ENCODE measurements around the gene PTBP3. TPM values are rescaled to one million over a fixed set of nuclear protein-coding genes. Genes with fewer than 3 reads are reported as not detected.

PTBP3 gene
- total and polyA plus RNA-seq, 2 of the 13 experiments (the other 11 are each of a cell fraction or from before 2014, with no cell fraction given), result 52.8 to 61.1 TPM

- intact Hi-C loops (cut with micrococcal nuclease; ENCODE audit: unreplicated experiment), result loop anchor here (10.0 kb wide), 1 partner anchor 55 kb away; the partner anchor contains the start of gene PTBP3
Observed at GRCh38 chr9:112279501-112279900, 53.9 kb downstream of the PTBP3 start.

DNA sequence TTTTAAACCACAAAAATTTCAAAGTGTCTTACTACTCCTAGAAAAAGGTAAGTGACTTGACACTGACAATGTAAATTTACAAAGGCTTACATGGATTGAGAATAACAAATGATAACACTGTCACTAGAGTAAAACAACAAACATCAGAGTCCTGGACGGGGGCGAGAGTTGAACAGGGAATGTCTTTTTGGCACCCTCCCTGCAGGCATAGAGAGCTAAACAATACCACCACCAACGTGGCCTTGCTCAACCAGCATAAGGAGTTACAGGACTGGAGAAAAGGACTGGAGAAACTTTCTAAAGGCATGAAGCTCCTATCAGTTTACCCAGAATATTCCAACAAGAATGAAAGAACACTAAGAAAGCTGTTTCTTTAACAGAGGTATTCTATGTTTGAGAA, 55.3 kb downstream of the PTBP3 start:
- peaks cover 18% of the 10 kb centered on the region for H3K4me1 ChIP-seq (ENCODE audit: insufficient read depth, low read length)
- H3K27ac ChIP-seq (ENCODE audit: extremely low read length, insufficient read depth, low read length), result peak overlapping the region; percentile 29
- peaks cover 9% of the 10 kb centered on the region; the same call in 1 of the 2 replicates for H4K20me1 ChIP-seq (ENCODE audit: insufficient read depth, low read length)
- DNase-seq (ENCODE audit: low spot score) (peak; percentile 6), ATAC-seq (no peak), FAIRE-seq (no peak)
- H2AFZ ChIP-seq (ENCODE audit: low read length), result no peak overlapping the region
- in situ Hi-C loops (cut with HindIII; ENCODE audit: extremely low pct_ligation_motif_present, low pct_unique_long_range_greater_than_20kb), result no loop called here
- ChIA-PET POLR2A (no interaction called here), CTCF (ENCODE audit: low intra/inter-chr PET ratio, low total read pairs) (no interaction called here)
- H3K4me2 ChIP-seq (ENCODE audit: low read depth, low read length), result no peak overlapping the region
- TF ChIP-seq KDM4B (CRISPR knock-in tag; IDR thresholded peaks at IDR 0.05), result no peak
- no peak for TF ChIP-seq ZNF343 (CRISPR knock-in tag; IDR thresholded peaks at IDR 0.05)
- no peak for TF ChIP-seq HOXA5 (CRISPR knock-in tag; IDR thresholded peaks at IDR 0.05)
- TF ChIP-seq YEATS2 (CRISPR knock-in tag; IDR thresholded peaks at IDR 0.05; ENCODE audit: borderline replicate concordance), result no peak
- TF ChIP-seq, protein P1, sequence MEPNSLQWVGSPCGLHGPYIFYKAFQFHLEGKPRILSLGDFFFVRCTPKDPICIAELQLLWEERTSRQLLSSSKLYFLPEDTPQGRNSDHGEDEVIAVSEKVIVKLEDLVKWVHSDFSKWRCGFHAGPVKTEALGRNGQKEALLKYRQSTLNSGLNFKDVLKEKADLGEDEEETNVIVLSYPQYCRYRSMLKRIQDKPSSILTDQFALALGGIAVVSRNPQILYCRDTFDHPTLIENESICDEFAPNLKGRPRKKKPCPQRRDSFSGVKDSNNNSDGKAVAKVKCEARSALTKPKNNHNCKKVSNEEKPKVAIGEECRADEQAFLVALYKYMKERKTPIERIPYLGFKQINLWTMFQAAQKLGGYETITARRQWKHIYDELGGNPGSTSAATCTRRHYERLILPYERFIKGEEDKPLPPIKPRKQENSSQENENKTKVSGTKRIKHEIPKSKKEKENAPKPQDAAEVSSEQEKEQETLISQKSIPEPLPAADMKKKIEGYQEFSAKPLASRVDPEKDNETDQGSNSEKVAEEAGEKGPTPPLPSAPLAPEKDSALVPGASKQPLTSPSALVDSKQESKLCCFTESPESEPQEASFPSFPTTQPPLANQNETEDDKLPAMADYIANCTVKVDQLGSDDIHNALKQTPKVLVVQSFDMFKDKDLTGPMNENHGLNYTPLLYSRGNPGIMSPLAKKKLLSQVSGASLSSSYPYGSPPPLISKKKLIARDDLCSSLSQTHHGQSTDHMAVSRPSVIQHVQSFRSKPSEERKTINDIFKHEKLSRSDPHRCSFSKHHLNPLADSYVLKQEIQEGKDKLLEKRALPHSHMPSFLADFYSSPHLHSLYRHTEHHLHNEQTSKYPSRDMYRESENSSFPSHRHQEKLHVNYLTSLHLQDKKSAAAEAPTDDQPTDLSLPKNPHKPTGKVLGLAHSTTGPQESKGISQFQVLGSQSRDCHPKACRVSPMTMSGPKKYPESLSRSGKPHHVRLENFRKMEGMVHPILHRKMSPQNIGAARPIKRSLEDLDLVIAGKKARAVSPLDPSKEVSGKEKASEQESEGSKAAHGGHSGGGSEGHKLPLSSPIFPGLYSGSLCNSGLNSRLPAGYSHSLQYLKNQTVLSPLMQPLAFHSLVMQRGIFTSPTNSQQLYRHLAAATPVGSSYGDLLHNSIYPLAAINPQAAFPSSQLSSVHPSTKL (CRISPR knock-in tag; IDR thresholded peaks at IDR 0.05), result no peak
- no peak for TF ChIP-seq SOX13 (IDR thresholded peaks at IDR 0.05)
- TF ChIP-seq SOX13 (CRISPR knock-in tag; conservative IDR thresholded peaks at IDR 0.05 in 1 of 2, IDR thresholded peaks at IDR 0.05 in 1 of 2), result no peak
- TF ChIP-seq ZNF546 (CRISPR knock-in tag; conservative IDR thresholded peaks at IDR 0.05), result no peak
- H3K79me2 ChIP-seq (ENCODE audit: insufficient read depth, low read length), result peaks cover 67% of the 10 kb centered on the region
- BruUV-seq (replicated peaks), result no TSS peak
- H3K36me3 ChIP-seq (replicated peaks in 1 of 2; ENCODE audit: control insufficient read depth in 1 of 2, insufficient read depth in 2 of 2, low read length in 2 of 2), result peaks cover 0 to under 1% of the 10 kb centered on the region in 2 experiments; a peak in 1 of 5 replicates
- intact Hi-C loops (cut with micrococcal nuclease; ENCODE audit: unreplicated experiment), result loop anchor here (10.0 kb wide), 1 partner anchor 57 kb away; the partner anchor contains the start of gene PTBP3
- H3K4me3 ChIP-seq (replicated peaks in 1 of 3; ENCODE audit: insufficient read depth in 1 of 3, low read depth in 2 of 3, low read length in 3 of 3), result no peak overlapping the region
- no peak overlapping the region for H3K9ac ChIP-seq (ENCODE audit: insufficient read depth, low read depth, low read length)
- no peaks in the 10 kb centered on the region for H3K27me3 ChIP-seq (ENCODE audit: control insufficient read depth in 1 of 2, insufficient read depth in 2 of 2, low read length in 2 of 2)
- 65% methylated on average over 3 of the region's 3 CpGs for WGBS (ENCODE audit: low lambda C conversion rate)
- H3K9me3 ChIP-seq (ENCODE audit: low read length), result no peaks in the 10 kb centered on the region

More at GRCh38 chr9:112279501-112279900, 53.9 kb downstream of the PTBP3 start:
- no peak for DNase-seq (ENCODE audit: low spot score)
- TF ChIP-seq RARG (CRISPR knock-in tag; IDR thresholded peaks at IDR 0.05; ENCODE audit: low read depth) (no peak), HNRNPK (IDR thresholded peaks at IDR 0.05; ENCODE audit: low read depth, low read length, poor library complexity, severe bottlenecking) (peak; percentile 59), ZNF224 (CRISPR knock-in tag; IDR thresholded peaks at IDR 0.05) (no peak)
- FAIRE-seq, result no peak
- H3K79me2 ChIP-seq (ENCODE audit: insufficient read depth, low read length), result peaks cover 57% of the 10 kb centered on the region
- POLR2A ChIA-PET, result no interaction called here
- peaks cover 3 to 12% of the 10 kb centered on the region in 2 experiments; a peak in 3 of 5 replicates for H3K36me3 ChIP-seq (replicated peaks in 1 of 2; ENCODE audit: control insufficient read depth in 1 of 2, insufficient read depth in 2 of 2, low read length in 2 of 2)
- no TSS peak for BruUV-seq (replicated peaks)
- H3K9ac ChIP-seq (ENCODE audit: insufficient read depth, low read depth, low read length), result no peak overlapping the region
- in situ Hi-C loops (cut with HindIII; ENCODE audit: extremely low pct_ligation_motif_present, low pct_unique_long_range_greater_than_20kb), result no loop called here
- H3K4me3 ChIP-seq (replicated peaks in 1 of 3; ENCODE audit: insufficient read depth in 1 of 3, low read depth in 2 of 3, low read length in 3 of 3), result no peak overlapping the region
- H3K27ac ChIP-seq (ENCODE audit: extremely low read length, insufficient read depth, low read length), result no peak overlapping the region
- H3K27me3 ChIP-seq (ENCODE audit: control insufficient read depth in 1 of 2, insufficient read depth in 2 of 2, low read length in 2 of 2), result no peaks in the 10 kb centered on the region
- H3K4me1 ChIP-seq (ENCODE audit: insufficient read depth, low read length), result peaks cover 18% of the 10 kb centered on the region
- no peak overlapping the region for H2AFZ ChIP-seq (ENCODE audit: low read length)
- CTCF ChIA-PET (ENCODE audit: low intra/inter-chr PET ratio, low total read pairs), result no interaction called here
- no peak for ATAC-seq
- H3K9me3 ChIP-seq (ENCODE audit: low read length), result peaks cover 12% of the 10 kb centered on the region
- peaks cover 9% of the 10 kb centered on the region; the same call in 1 of the 2 replicates for H4K20me1 ChIP-seq (ENCODE audit: insufficient read depth, low read length)
- no peak overlapping the region for H3K4me2 ChIP-seq (ENCODE audit: low read depth, low read length)
